GM18517 (cell line): ENCODE measurements around the gene TECTB.
"Not testable (repeated sequence)": the region's sequence is repeated elsewhere in the genome, so short reads cannot be mapped to it uniquely, and the experiment has no call there.

ENCODE experiments used
- ATAC-seq: cut with Tn5 transposase; IDR thresholded peaks from one replicate; pipeline ENCODE4 v1.9.1; 2021; ENCODE audit warnings: mild to moderate bottlenecking, moderate library complexity; ENCODE audit not compliant: unreplicated experiment

Gene TECTB

GRCh38 chr10:112283100-112283499, at the start of gene TECTB:
TECTB (plus strand) TSS chr10:112283400; CDS start chr10:112283735, 335 bp downstream.
- ATAC-seq, result no peak

- ATAC-seq, result no peak
Observed at GRCh38 chr10:112235141-112235540, 48.1 kb upstream of the TECTB start.

- no peak for ATAC-seq
Observed at GRCh38 chr10:112235920-112236319, 47.3 kb upstream of the TECTB start.

GRCh38 chr10:112236486-112236885, 46.7 kb upstream of the TECTB start:
- ATAC-seq, result no peak

GRCh38 chr10:112239347-112239746, 43.9 kb upstream of the TECTB start:
- ATAC-seq, result no peak

GRCh38 chr10:112240441-112240840, 42.8 kb upstream of the TECTB start:
- ATAC-seq, result no peak

- ATAC-seq, result no peak
Observed at GRCh38 chr10:112241651-112242341, 41.4 kb upstream of the TECTB start.

GRCh38 chr10:112242769-112243168, 40.4 kb upstream of the TECTB start:
- ATAC-seq, result no peak

- ATAC-seq, result no peak
Observed at GRCh38 chr10:112243713-112244112, 39.5 kb upstream of the TECTB start.

- no peak for ATAC-seq
Observed at GRCh38 chr10:112244197-112244596, 39.0 kb upstream of the TECTB start.

GRCh38 chr10:112247791-112248190, 35.4 kb upstream of the TECTB start:
- no peak for ATAC-seq

- ATAC-seq, result no peak
Observed at GRCh38 chr10:112248584-112249295, 34.5 kb upstream of the TECTB start.

- no peak for ATAC-seq
Observed at GRCh38 chr10:112249722-112250121, 33.5 kb upstream of the TECTB start.

GRCh38 chr10:112250555-112250954, 32.6 kb upstream of the TECTB start:
- no peak for ATAC-seq

- not testable (repeated sequence) for ATAC-seq
Observed at GRCh38 chr10:112251238-112251637, 32.0 kb upstream of the TECTB start.

- ATAC-seq, result no peak
Observed at GRCh38 chr10:112258407-112258806, 24.8 kb upstream of the TECTB start.

GRCh38 chr10:112259688-112260087, 23.5 kb upstream of the TECTB start:
- ATAC-seq, result no peak

GRCh38 chr10:112260831-112261230, 22.4 kb upstream of the TECTB start:
- no peak for ATAC-seq

- ATAC-seq, result no peak
Observed at GRCh38 chr10:112261281-112261822, 21.8 kb upstream of the TECTB start.

GRCh38 chr10:112262546-112262945, 20.7 kb upstream of the TECTB start:
- ATAC-seq, result no peak

- ATAC-seq, result no peak
Observed at GRCh38 chr10:112265745-112266144, 17.5 kb upstream of the TECTB start.

- no peak for ATAC-seq
Observed at GRCh38 chr10:112269266-112269665, 13.9 kb upstream of the TECTB start.
